BE2C (cell line): ENCODE results near the gene SLC8B1.

Experiments used
- DNase-seq: peaks from one replicate; pipeline ENCODE4 v3.0.0-alpha.2; 2020
- H3K27me3 ChIP-seq: fragments of 250-450 bp; sonication (Bioruptor Pico); 2 replicates; pipeline ENCODE4 v1.5.1; 2020; ENCODE audit warnings: mild to moderate bottlenecking
- H3K36me3 ChIP-seq: fragments of 250-450 bp; sonication (Bioruptor Pico); 2 replicates; pipeline ENCODE4 v1.5.1; 2020; ENCODE audit warnings: mild to moderate bottlenecking
- H3K4me1 ChIP-seq: fragments of 250-450 bp; sonication (Bioruptor Pico); 2 replicates; pipeline ENCODE4 v1.5.1; 2020
- H3K4me3 ChIP-seq: 2 replicates; pipeline ENCODE4 v1.5.1; 2011; ENCODE audit warnings: low read depth, low read length
- H3K9me3 ChIP-seq: fragments of 250-450 bp; sonication (Bioruptor Pico); 2 replicates; pipeline ENCODE4 v1.5.1; 2020
- TF ChIP-seq, protein P1 (sequence below): IDR thresholded peaks from 2 replicates; pipeline ENCODE4 v1.5.1; 2012; ENCODE audit warnings: mild to moderate bottlenecking, low read depth, low read length

Gene SLC8B1

DNA sequence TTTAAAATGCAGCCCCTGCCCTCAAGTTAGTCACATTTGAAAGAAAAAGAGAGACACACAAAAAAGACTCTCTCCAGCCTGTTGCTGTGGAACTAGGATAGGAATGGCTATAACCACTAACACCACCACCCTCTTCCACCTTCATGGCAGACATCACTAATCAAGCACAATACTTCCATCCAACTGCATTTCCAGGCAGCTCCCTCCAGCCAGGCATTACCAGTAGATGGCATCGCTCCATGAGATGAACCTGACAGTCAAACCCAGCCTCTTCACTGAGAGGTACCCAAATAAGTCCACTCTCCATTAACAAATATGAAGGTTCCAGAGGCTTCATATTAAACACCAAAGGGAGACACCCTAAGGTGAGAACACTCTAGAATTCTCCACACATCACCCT is 24.4 kb downstream of the SLC8B1 start:
- no peak overlapping the region for H3K4me3 ChIP-seq
- H3K9me3 ChIP-seq: no peaks in the 10 kb centered on the region
- H3K4me1 ChIP-seq: no peaks in the 10 kb centered on the region
- TF ChIP-seq, protein P1, sequence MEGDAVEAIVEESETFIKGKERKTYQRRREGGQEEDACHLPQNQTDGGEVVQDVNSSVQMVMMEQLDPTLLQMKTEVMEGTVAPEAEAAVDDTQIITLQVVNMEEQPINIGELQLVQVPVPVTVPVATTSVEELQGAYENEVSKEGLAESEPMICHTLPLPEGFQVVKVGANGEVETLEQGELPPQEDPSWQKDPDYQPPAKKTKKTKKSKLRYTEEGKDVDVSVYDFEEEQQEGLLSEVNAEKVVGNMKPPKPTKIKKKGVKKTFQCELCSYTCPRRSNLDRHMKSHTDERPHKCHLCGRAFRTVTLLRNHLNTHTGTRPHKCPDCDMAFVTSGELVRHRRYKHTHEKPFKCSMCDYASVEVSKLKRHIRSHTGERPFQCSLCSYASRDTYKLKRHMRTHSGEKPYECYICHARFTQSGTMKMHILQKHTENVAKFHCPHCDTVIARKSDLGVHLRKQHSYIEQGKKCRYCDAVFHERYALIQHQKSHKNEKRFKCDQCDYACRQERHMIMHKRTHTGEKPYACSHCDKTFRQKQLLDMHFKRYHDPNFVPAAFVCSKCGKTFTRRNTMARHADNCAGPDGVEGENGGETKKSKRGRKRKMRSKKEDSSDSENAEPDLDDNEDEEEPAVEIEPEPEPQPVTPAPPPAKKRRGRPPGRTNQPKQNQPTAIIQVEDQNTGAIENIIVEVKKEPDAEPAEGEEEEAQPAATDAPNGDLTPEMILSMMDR: peak; percentile 28
- no peaks in the 10 kb centered on the region for H3K36me3 ChIP-seq
- DNase-seq: no peak
- H3K27me3 ChIP-seq: no peaks in the 10 kb centered on the region

DNA sequence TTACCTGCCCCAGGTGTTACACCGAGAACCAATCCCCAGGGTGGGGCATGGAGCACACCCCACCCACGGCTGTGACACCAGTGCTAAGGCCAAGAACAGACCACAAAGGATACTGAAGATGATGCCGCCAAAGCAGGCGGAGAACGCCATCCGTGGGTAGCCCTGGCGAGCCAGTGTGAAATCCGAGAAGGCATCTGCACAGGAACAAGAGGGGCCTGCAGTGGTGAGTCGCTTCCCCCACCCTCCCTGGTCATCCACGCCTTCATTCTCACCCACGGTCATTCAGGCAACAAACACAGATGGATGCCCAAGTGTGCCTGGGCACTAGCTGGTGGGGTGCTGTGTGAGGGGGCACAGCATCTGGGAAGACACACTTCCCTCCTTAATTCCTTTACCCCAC is 28.5 kb downstream of the SLC8B1 start:
- Histone ChIP-seq H3K27me3 (no peaks in the 10 kb centered on the region), H3K9me3 (no peaks in the 10 kb centered on the region), H3K4me3 (no peak overlapping the region), H3K4me1 (no peaks in the 10 kb centered on the region), H3K36me3 (no peaks in the 10 kb centered on the region)
- no peak for DNase-seq
- TF ChIP-seq, protein P1: no peak

DNA sequence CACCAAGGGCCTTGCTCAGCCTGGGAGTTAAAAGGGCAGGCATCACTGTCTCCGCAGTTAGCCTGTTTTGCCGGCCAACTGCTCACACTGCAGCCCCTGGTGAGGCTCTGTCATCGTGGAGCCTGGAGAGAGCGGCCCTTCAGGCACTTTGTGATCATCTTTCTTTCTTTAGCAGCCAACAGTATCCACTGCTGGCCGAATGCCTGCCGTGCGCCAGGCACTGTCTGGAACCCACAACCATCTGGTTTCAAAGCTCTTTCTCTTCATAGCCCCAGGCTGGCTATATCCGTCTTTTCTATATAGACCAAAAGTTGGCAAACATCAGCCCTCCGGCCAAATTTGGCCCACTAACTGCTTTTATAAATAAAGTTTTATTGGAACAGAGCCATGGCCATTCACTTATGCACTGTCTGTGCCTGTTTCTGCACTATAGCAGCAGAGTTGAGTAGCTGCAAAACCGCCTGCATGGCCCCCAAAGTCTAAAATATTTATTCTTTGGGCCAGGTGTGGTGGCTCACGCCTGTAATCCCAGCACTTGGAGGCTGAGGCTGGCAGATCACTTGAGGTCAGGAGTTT is 29.5 kb downstream of the SLC8B1 start:
- Histone ChIP-seq H3K9me3 (no peaks in the 10 kb centered on the region), H3K36me3 (no peaks in the 10 kb centered on the region), H3K4me3 (no peak overlapping the region), H3K4me1 (no peaks in the 10 kb centered on the region), H3K27me3 (no peaks in the 10 kb centered on the region)
- TF ChIP-seq, protein P1: no peak
- DNase-seq: no peak

DNA sequence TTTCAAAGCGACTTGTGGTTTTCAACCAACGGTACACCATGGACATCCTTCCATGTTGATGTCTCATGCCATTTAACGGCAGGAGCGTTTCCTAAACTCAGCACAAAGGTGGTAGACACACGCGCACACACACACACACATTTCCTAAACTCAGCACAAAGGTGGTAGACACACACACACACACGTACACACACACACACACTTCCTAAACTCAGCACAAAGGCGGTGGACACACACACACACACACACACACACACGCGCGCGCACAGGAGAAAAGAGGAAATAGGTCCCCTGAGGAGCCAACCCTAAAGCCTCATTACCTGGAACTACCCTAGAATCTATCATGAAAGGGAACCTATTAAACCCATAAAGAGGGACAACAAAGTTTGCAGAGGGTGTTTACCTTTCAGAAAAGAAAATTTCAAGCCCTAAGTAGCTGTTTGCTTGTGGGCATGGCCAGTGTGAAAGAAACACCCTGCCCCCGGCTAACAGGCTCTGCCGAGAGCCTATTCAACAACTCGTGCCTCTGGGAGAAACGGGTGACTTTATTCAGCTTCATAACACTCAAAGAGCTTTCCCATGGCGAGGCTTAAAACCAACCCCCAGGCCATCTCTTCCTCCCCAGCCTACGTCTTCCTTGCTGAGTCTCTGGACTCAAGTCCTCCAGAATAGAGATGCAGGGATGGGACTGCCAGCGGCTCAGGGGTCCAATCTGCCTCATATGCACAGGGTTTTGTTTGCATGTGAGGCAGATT is 31.8 kb downstream of the SLC8B1 start:
- Histone ChIP-seq H3K4me1 (no peaks in the 10 kb centered on the region), H3K27me3 (no peaks in the 10 kb centered on the region), H3K9me3 (no peaks in the 10 kb centered on the region), H3K4me3 (no peak overlapping the region), H3K36me3 (no peaks in the 10 kb centered on the region)
- no peak for DNase-seq
- TF ChIP-seq, protein P1: no peak

DNA sequence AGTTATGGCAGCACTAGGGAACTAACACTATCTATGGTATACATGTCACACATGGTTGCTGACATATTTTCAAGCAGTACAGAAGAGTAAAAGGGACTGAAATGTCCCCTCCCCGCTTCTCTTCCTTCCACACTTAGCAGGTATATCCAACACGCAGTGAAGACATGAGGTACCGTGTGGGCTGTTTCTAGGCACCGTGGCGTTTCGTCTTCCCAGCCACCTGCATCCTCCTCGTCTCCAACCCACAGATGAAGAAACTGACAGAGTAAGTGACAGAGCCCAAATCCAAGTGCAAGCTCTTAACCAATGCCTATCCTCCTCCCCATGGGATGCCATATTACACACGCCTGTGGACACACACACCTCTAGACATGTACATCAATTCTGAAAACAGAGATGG is 32.4 kb downstream of the SLC8B1 start:
- Histone ChIP-seq H3K4me3 (no peak overlapping the region), H3K4me1 (no peaks in the 10 kb centered on the region), H3K27me3 (no peaks in the 10 kb centered on the region), H3K9me3 (no peaks in the 10 kb centered on the region), H3K36me3 (no peaks in the 10 kb centered on the region)
- TF ChIP-seq, protein P1: no peak
- DNase-seq: no peak

DNA sequence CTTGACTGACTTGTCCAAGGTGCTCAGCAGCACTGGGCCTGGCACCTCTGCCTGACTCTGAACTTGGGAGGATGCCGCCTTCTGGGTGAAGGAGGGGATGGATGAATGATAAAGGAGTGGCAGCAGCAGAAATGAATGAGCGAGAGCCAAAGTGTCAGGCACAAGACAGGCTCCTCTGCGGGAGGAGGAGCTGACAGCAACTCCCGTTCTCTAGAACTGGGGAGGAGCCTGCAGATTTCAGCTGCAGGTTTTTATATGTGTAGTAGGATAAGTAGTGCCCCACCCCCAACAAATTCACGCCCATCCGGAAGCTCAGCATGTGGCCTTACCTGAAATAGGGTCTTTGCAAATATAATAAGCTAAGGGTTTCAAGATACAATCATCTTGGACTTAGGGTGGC is 33.1 kb downstream of the SLC8B1 start:
- Histone ChIP-seq H3K36me3 (no peaks in the 10 kb centered on the region; the same call in 1 of the 2 replicates), H3K4me3 (no peak overlapping the region), H3K27me3 (no peaks in the 10 kb centered on the region), H3K4me1 (no peaks in the 10 kb centered on the region), H3K9me3 (no peaks in the 10 kb centered on the region)
- TF ChIP-seq, protein P1: no peak
- DNase-seq: no peak
